Measurements from ENCODE around the gene AP3S2. TPM values are rescaled to one million over a fixed set of nuclear protein-coding genes. Genes with fewer than 3 reads are reported as not detected.

The AP3S2 gene
- total RNA-seq, 1 experiment from 2014 or later = 23.3 TPM

- CTCF ChIA-PET = interaction anchor here (1.4 kb wide), 1 partner anchor 20 kb away, joined by 5 read pairs; no protein-coding TSS in a partner anchor
- Histone ChIP-seq H3K4me1 (ENCODE audit: control insufficient read depth in 1 of 2, insufficient read depth in 2 of 2, low read length in 2 of 2) (peaks cover 12 to 74% of the 10 kb centered on the region in 2 experiments), H2AFZ (ENCODE audit: low read depth, low read length, poor library complexity, severe bottlenecking) (no peak overlapping the region), H3K79me2 (ENCODE audit: insufficient read depth, low read length) (no peaks in the 10 kb centered on the region), H4K20me1 (ENCODE audit: insufficient read depth) (no peaks in the 10 kb centered on the region), H3K27ac (ENCODE audit: low read depth, low read length) (no peak overlapping the region), H3K4me3 (replicated peaks in 1 of 2; ENCODE audit: low read depth in 1 of 2, low read length in 2 of 2) (no peak overlapping the region), H3K4me2 (ENCODE audit: low read length) (peak overlapping the region; percentile 65), H3K9me2 (ENCODE audit: insufficient read depth) (no peaks in the 10 kb centered on the region), H3K27me3 (ENCODE audit: insufficient read depth, low read length) (no peaks in the 10 kb centered on the region), H3K9ac (ENCODE audit: low read length) (no peak overlapping the region), H3K9me3 (ENCODE audit: control insufficient read depth in 1 of 2, insufficient read depth in 1 of 2, low read depth in 1 of 2, low read length in 2 of 2) (no peaks in the 10 kb centered on the region), H3K36me3 (ENCODE audit: control insufficient read depth in 1 of 2, insufficient read depth in 2 of 2, low read length in 2 of 2) (no peaks in the 10 kb centered on the region)
- BruUV-seq (replicated peaks) = no TSS peak
- RAD21 ChIA-PET (ENCODE audit: low non-redundant PET in 1 of 2, low total read pairs in 2 of 2, uncharacterized antibody in 2 of 2, unreplicated experiment in 2 of 2) = no interaction called here
- POLR2A ChIA-PET = no interaction called here
- TF ChIP-seq POLR2AphosphoS5 (IDR thresholded peaks at IDR 0.05; ENCODE audit: low read depth, low read length) (no peak), POLR2A (IDR thresholded peaks at IDR 0.05; ENCODE audit: borderline replicate concordance, extremely low read depth, insufficient read depth, insufficient read length) (no peak), RAD21 (IDR thresholded peaks at IDR 0.05; ENCODE audit: low read depth) (no peak), ZFX (IDR thresholded peaks at IDR 0.05) (no peak), ZBTB33 (IDR thresholded peaks at IDR 0.05; ENCODE audit: extremely low read depth, insufficient replicate concordance, low read length) (no peak), ZNF274 (IDR thresholded peaks at IDR 0.05; ENCODE audit: low read depth, low read length) (no peak), FOSL1 (IDR thresholded peaks at IDR 0.05; ENCODE audit: low read depth) (no peak), YY1 (IDR thresholded peaks at IDR 0.05; ENCODE audit: extremely low read depth, insufficient replicate concordance, low read depth, low read length) (no peak), EZH2phosphoT487 (IDR thresholded peaks at IDR 0.05; ENCODE audit: borderline replicate concordance) (no peak), REST (IDR thresholded peaks at IDR 0.05; ENCODE audit: low read depth) (no peak), SP1 (IDR thresholded peaks at IDR 0.05; ENCODE audit: low read depth) (no peak), ATF3 (IDR thresholded peaks at IDR 0.05) (no peak), CTCF (IDR thresholded peaks at IDR 0.05 in 2 of 3, conservative IDR thresholded peaks at IDR 0.05 in 1 of 3; ENCODE audit: borderline replicate concordance in 1 of 3, insufficient read depth in 1 of 3, low read depth in 2 of 3, low read length in 2 of 3) (no peak), JUND (IDR thresholded peaks at IDR 0.05) (no peak), ELF1 (IDR thresholded peaks at IDR 0.05; ENCODE audit: borderline replicate concordance, low read depth) (no peak), MAX (IDR thresholded peaks at IDR 0.05) (no peak), EZH2 (IDR thresholded peaks at IDR 0.05) (no peak), TCF7L2 (IDR thresholded peaks at IDR 0.05; ENCODE audit: borderline replicate concordance, extremely low read depth, insufficient read depth, insufficient read length) (no peak)
- DNase-seq (ENCODE audit: low read depth, low spot score) (no peak), ATAC-seq (no peak)
- intact Hi-C loops (cut with micrococcal nuclease) = no loop called here
Observed at GRCh38 chr15:89781055-89781454, 112.7 kb downstream of the AP3S2 start.
